Measurements from ENCODE around the gene MT1X.
"Not testable (repeated sequence)": the region's sequence is repeated elsewhere in the genome, so short reads cannot be mapped to it uniquely, and the experiment has no call there.

Gene MT1X

GRCh38 chr16:56665286-56666261, 16.7 kb upstream of the MT1X start:
- H3K27ac Mint-ChIP-seq, H3K4me3 Mint-ChIP-seq, DNase-seq, H3K36me3 Mint-ChIP-seq, CTCF ChIA-PET, H3K9me3 Mint-ChIP-seq: not testable (repeated sequence)
- Mint-ChIP-seq H3K27me3 (peaks cover 88% of the 10 kb centered on the region), H3K4me1 (peaks cover 51% of the 10 kb centered on the region)

GRCh38 chr16:56667581-56668571, 14.4 kb upstream of the MT1X start, which contains the start of gene MT1G:
Gene MT1G, minus strand, starts transcription at chr16:56668065. Its CDS starts 72 bp downstream, at chr16:56667993.
- H3K36me3 Mint-ChIP-seq = peaks cover 2% of the 10 kb centered on the region
- DNase-seq = peak; percentile 66
- H3K4me3 Mint-ChIP-seq = peak within 1 kb of the TSS; percentile 36
- H3K27ac Mint-ChIP-seq = no peak within 1 kb of the TSS
- H3K9me3 Mint-ChIP-seq = no peaks in the 10 kb centered on the region
- CTCF ChIA-PET = interaction anchor here (0.7 to 1.5 kb wide), 3 partner anchors 10 to 67 kb away, joined by 3 to 4 read pairs (median 4); no protein-coding TSS in a partner anchor
- H3K4me1 Mint-ChIP-seq = peaks cover 41% of the 10 kb centered on the region
- peaks cover 96% of the 10 kb centered on the region for H3K27me3 Mint-ChIP-seq

- Mint-ChIP-seq H3K27ac (no peak within 1 kb of the TSS), H3K4me1 (peaks cover 38% of the 10 kb centered on the region), H3K4me3 (peak within 1 kb of the TSS; percentile 28), H3K27me3 (peaks cover 95% of the 10 kb centered on the region), H3K36me3 (peaks cover 2% of the 10 kb centered on the region), H3K9me3 (no peaks in the 10 kb centered on the region)
- peak; percentile 39 for DNase-seq
- CTCF ChIA-PET = interaction anchor here (0.9 to 3.0 kb wide), 4 partner anchors 8 to 33 kb away, joined by 3 to 8 read pairs (median 4); no protein-coding TSS in a partner anchor
Measured at GRCh38 chr16:56669005-56669839, 13.0 kb upstream of the MT1X start, which contains the start of gene MT1H. Gene MT1H, plus strand, starts transcription at chr16:56669814. Its CDS starts 71 bp downstream, at chr16:56669885.

- Mint-ChIP-seq H3K4me1 (peaks cover 41% of the 10 kb centered on the region), H3K9me3 (no peaks in the 10 kb centered on the region), H3K27ac (no peak overlapping the region), H3K27me3 (peaks cover 91% of the 10 kb centered on the region), H3K36me3 (peaks cover 2% of the 10 kb centered on the region), H3K4me3 (no peak overlapping the region)
- CTCF ChIA-PET = interaction anchor here (0.6 to 3.0 kb wide), 3 partner anchors 10 to 52 kb away, joined by 3 to 8 read pairs (median 4); no protein-coding TSS in a partner anchor
- DNase-seq = no peak
Measured at GRCh38 chr16:56669840-56670619, 12.2 kb upstream of the MT1X start.

GRCh38 chr16:56670620-56670934, 11.7 kb upstream of the MT1X start:
- peaks cover 91% of the 10 kb centered on the region for H3K27me3 Mint-ChIP-seq
- no peak for DNase-seq
- H3K9me3 Mint-ChIP-seq = no peaks in the 10 kb centered on the region
- CTCF ChIA-PET = interaction anchor here (0.6 to 3.0 kb wide), 2 partner anchors 31 to 52 kb away, joined by 4 to 8 read pairs; no protein-coding TSS in a partner anchor
- H3K36me3 Mint-ChIP-seq = peaks cover 2% of the 10 kb centered on the region
- H3K4me1 Mint-ChIP-seq = peaks cover 46% of the 10 kb centered on the region
- H3K27ac Mint-ChIP-seq = no peak overlapping the region
- no peak overlapping the region for H3K4me3 Mint-ChIP-seq

GRCh38 chr16:56671691-56672090, 10.6 kb upstream of the MT1X start:
- peaks cover 57% of the 10 kb centered on the region for H3K4me1 Mint-ChIP-seq
- peaks cover 91% of the 10 kb centered on the region for H3K27me3 Mint-ChIP-seq
- not testable (repeated sequence) for H3K36me3 Mint-ChIP-seq, DNase-seq, H3K4me3 Mint-ChIP-seq, H3K9me3 Mint-ChIP-seq, H3K27ac Mint-ChIP-seq
- CTCF ChIA-PET = interaction anchor here (1.3 to 3.0 kb wide), 2 partner anchors 28 to 30 kb away, joined by 3 to 8 read pairs; no protein-coding TSS in a partner anchor

GRCh38 chr16:56672171-56672570, 10.1 kb upstream of the MT1X start:
- CTCF ChIA-PET = interaction anchor here (1.3 to 3.1 kb wide), 3 partner anchors 29 to 30 kb away, joined by 3 to 31 read pairs (median 8); no protein-coding TSS in a partner anchor
- H3K9me3 Mint-ChIP-seq, H3K36me3 Mint-ChIP-seq, H3K27ac Mint-ChIP-seq, H3K4me3 Mint-ChIP-seq, DNase-seq: not testable (repeated sequence)
- H3K27me3 Mint-ChIP-seq = peaks cover 91% of the 10 kb centered on the region
- H3K4me1 Mint-ChIP-seq = peaks cover 58% of the 10 kb centered on the region

- peaks cover 53% of the 10 kb centered on the region for H3K4me1 Mint-ChIP-seq
- CTCF ChIA-PET = interaction anchor here (1.0 to 3.1 kb wide), 9 partner anchors 10 to 119 kb away, joined by 3 to 31 read pairs (median 4); partner anchors contain the start of gene MT1X
- H3K36me3 Mint-ChIP-seq = peaks cover 3% of the 10 kb centered on the region
- no peak overlapping the region for H3K4me3 Mint-ChIP-seq
- no peak overlapping the region for H3K27ac Mint-ChIP-seq
- DNase-seq = no peak
- H3K9me3 Mint-ChIP-seq = no peaks in the 10 kb centered on the region
- H3K27me3 Mint-ChIP-seq = peaks cover 88% of the 10 kb centered on the region
Measured at GRCh38 chr16:56672761-56673536, 9.3 kb upstream of the MT1X start.

GRCh38 chr16:56673921-56674320, 8.3 kb upstream of the MT1X start:
- Mint-ChIP-seq H3K4me1 (peaks cover 44% of the 10 kb centered on the region), H3K27ac (no peak overlapping the region), H3K27me3 (peaks cover 78% of the 10 kb centered on the region), H3K4me3 (peak overlapping the region; percentile 22), H3K36me3 (peaks cover 3% of the 10 kb centered on the region), H3K9me3 (no peaks in the 10 kb centered on the region)
- DNase-seq = peak; percentile 56
- CTCF ChIA-PET = interaction anchor here (1.0 to 3.1 kb wide), 8 partner anchors 9 to 118 kb away, joined by 3 to 31 read pairs (median 4); partner anchors contain the start of gene MT1X

- not testable (repeated sequence) for H3K27ac Mint-ChIP-seq
- H3K27me3 Mint-ChIP-seq = peaks cover 71% of the 10 kb centered on the region
- CTCF ChIA-PET = interaction anchor here (1.2 to 3.1 kb wide), 4 partner anchors 8 to 98 kb away, joined by 4 to 31 read pairs (median 4); partner anchors contain the start of gene MT1X
Measured at GRCh38 chr16:56674570-56674969, 7.7 kb upstream of the MT1X start.

GRCh38 chr16:56675685-56676210, 6.5 kb upstream of the MT1X start:
- peak overlapping the region; percentile 42 for H3K27ac Mint-ChIP-seq
- DNase-seq = peak; percentile 78

More at GRCh38 chr16:56674570-56674969, 7.7 kb upstream of the MT1X start:
- H3K4me1 Mint-ChIP-seq = peaks cover 39% of the 10 kb centered on the region
- not testable (repeated sequence) for H3K4me3 Mint-ChIP-seq, H3K9me3 Mint-ChIP-seq, DNase-seq, H3K36me3 Mint-ChIP-seq

More at GRCh38 chr16:56675685-56676210, 6.5 kb upstream of the MT1X start:
- peak overlapping the region; percentile 66 for H3K4me3 Mint-ChIP-seq
- peaks cover 33% of the 10 kb centered on the region for H3K4me1 Mint-ChIP-seq
- CTCF ChIA-PET = interaction anchor here (0.7 to 2.8 kb wide), 5 partner anchors 14 to 114 kb away, joined by 3 to 20 read pairs (median 3); no protein-coding TSS in a partner anchor
- peaks cover 1% of the 10 kb centered on the region for H3K36me3 Mint-ChIP-seq
- peaks cover 60% of the 10 kb centered on the region for H3K27me3 Mint-ChIP-seq
- no peaks in the 10 kb centered on the region for H3K9me3 Mint-ChIP-seq

Data from activated naive CD4-positive, alpha-beta T cell treated with anti-CD3 and anti-CD28 coated beads, Interleukin-2, amount 10 ng/mL, durations not matched to agents 7 days and 5 days (primary cell).